Astrocyte (in vitro differentiated cells and primary cell): ENCODE measurements around the gene SDSL. TPM values are rescaled to one million over a fixed set of nuclear protein-coding genes. Genes with fewer than 3 reads are reported as not detected.
A peak's percentile ranks its signal among the peaks of the same experiment; 100 is the strongest.

Source experiments
- DNase-seq: peaks from one replicate; pipeline ENCODE4 v3.0.0-alpha.2; 2010; ENCODE audit warnings: low read depth
- FAIRE-seq: peaks from 2 replicates; lab custom pipeline; 2011; peaks lifted over from hg19 to GRCh38; lab: Jason Lieb, UNC
- H2AFZ ChIP-seq: 2 replicates; pipeline ENCODE4 v1.6.0; 2012; ENCODE audit warnings: low read depth, low read length, inconsistent platforms
- H3K27ac ChIP-seq: 2 replicates; pipeline ENCODE4 v1.5.1; 2011; ENCODE audit warnings: low read depth, low read length, inconsistent platforms
- H3K27me3 ChIP-seq: 2 replicates; pipeline ENCODE4 v1.6.0; 2011; ENCODE audit warnings: low read length, inconsistent platforms; ENCODE audit not compliant: insufficient read depth
- H3K36me3 ChIP-seq: 2 replicates; pipeline ENCODE4 v1.5.1; 2011; ENCODE audit warnings: low read length, inconsistent platforms; ENCODE audit not compliant: insufficient read depth
- H3K4me1 ChIP-seq: 2 replicates; pipeline ENCODE4 v1.5.1; 2011; ENCODE audit warnings: low read length, inconsistent platforms; ENCODE audit not compliant: insufficient read depth
- H3K4me2 ChIP-seq: 2 replicates; pipeline ENCODE4 v1.6.0; 2012; ENCODE audit warnings: low read length, inconsistent platforms
- H3K4me3 ChIP-seq: 2 replicates; pipeline ENCODE4 v1.5.1; 2011; ENCODE audit warnings: low read depth, mild to moderate bottlenecking, low read length, inconsistent platforms; ENCODE audit not compliant: insufficient read depth
- H3K79me2 ChIP-seq: 2 replicates; pipeline ENCODE4 v1.6.0; 2012; ENCODE audit warnings: mild to moderate bottlenecking, low read length, inconsistent platforms; ENCODE audit not compliant: insufficient read depth
- H3K9ac ChIP-seq: 2 replicates; pipeline ENCODE4 v1.6.0; 2012; ENCODE audit warnings: mild to moderate bottlenecking, low read length, inconsistent platforms
- H3K9me3 ChIP-seq: 2 replicates; pipeline ENCODE4 v1.5.1; 2012; ENCODE audit warnings: low read depth, mild to moderate bottlenecking, low read length, inconsistent platforms; ENCODE audit not compliant: insufficient read depth
- H4K20me1 ChIP-seq: 2 replicates; pipeline ENCODE4 v1.6.0; 2012; ENCODE audit warnings: low read length, inconsistent platforms; ENCODE audit not compliant: insufficient read depth
- H3K27ac Mint-ChIP-seq: one replicate; pipeline ENCODE4 v1.8.0; 2021; ENCODE audit warnings: mild to moderate bottlenecking, mixed read lengths; ENCODE audit not compliant: unreplicated experiment
- H3K27me3 Mint-ChIP-seq: one replicate; pipeline ENCODE4 v1.8.0; 2021; ENCODE audit warnings: low read depth, mixed read lengths; ENCODE audit not compliant: unreplicated experiment
- H3K36me3 Mint-ChIP-seq: one replicate; pipeline ENCODE4 v1.8.0; 2021; ENCODE audit warnings: low read depth, mixed read lengths; ENCODE audit not compliant: unreplicated experiment
- H3K4me1 Mint-ChIP-seq: one replicate; pipeline ENCODE4 v1.8.0; 2021; ENCODE audit warnings: low read depth, mixed read lengths; ENCODE audit not compliant: unreplicated experiment
- H3K4me3 Mint-ChIP-seq: one replicate; pipeline ENCODE4 v1.8.0; 2021; ENCODE audit warnings: mild to moderate bottlenecking, moderate library complexity, mixed read lengths; ENCODE audit not compliant: unreplicated experiment
- H3K9me3 Mint-ChIP-seq: one replicate; pipeline ENCODE4 v1.8.0; 2021; ENCODE audit warnings: mild to moderate bottlenecking, mixed read lengths; ENCODE audit not compliant: unreplicated experiment
- EZH2 ChIP-seq: IDR thresholded peaks from 2 replicates; pipeline ENCODE4 v1.6.1; 2012; ENCODE audit warnings: mild to moderate bottlenecking, low read length, inconsistent platforms; ENCODE audit not compliant: insufficient read depth
- total RNA-seq: library from RNA; stranded (reverse); gene quantifications from 2 replicates; pipeline ENCODE4 v1.2.1, GENCODE V29; 2021
- TF ChIP-seq, protein P1 (sequence below): IDR thresholded peaks from 2 replicates; pipeline ENCODE4 v1.5.1; 2011; ENCODE audit warnings: low read depth, mild to moderate bottlenecking, inconsistent platforms, low read length, moderate library complexity; ENCODE audit not compliant: insufficient read depth

The SDSL gene
- total RNA-seq, 1 donor from 2014 or later: 9.5 TPM

DNA sequence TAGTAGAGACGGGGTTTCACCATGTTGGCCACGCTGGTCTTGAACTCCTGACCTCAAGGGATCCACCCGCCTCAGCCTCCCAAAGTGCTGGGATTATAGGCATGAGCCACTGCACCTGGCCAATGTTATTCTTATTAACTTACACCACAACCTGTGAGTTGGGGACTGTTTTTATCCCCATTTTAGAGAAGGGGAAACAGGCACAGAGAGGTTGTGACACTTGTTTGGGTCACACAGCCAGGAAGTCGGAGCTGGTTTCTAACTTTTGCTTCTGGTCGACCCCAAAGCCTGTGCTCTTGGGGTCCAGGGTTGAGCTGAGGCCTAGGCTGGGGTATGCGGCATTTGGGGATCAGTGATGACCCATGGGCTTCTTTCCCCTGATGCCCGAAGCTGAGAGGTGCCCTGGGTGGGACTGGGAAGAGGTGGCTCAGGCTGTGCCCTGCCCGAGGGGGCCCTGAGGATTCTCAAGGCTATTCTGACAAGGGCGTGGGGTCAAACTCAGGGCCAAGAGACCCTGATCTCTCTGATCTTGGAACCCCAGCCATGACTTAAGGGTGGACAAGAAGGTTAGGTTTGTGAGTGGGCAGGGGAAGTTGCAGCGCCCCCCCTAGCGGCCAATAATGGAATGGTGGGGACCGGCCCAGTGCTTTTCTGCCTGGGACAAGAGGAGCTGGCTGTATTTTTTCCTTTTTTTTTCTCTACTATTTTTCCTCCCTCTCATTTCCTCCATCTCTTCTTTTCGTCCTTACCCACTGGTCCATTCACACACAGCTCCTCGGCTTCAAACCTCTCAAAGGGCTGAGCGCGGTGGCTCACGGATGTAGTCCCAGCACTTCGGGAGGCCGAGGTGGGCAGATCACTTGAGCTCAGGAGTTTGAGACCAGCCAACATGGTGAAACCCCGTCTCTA, 3.0 kb downstream of the SDSL start:
- peaks cover 4% of the 10 kb centered on the region for H3K4me1 Mint-ChIP-seq
- no peak for TF ChIP-seq EZH2
- TF ChIP-seq, protein P1, sequence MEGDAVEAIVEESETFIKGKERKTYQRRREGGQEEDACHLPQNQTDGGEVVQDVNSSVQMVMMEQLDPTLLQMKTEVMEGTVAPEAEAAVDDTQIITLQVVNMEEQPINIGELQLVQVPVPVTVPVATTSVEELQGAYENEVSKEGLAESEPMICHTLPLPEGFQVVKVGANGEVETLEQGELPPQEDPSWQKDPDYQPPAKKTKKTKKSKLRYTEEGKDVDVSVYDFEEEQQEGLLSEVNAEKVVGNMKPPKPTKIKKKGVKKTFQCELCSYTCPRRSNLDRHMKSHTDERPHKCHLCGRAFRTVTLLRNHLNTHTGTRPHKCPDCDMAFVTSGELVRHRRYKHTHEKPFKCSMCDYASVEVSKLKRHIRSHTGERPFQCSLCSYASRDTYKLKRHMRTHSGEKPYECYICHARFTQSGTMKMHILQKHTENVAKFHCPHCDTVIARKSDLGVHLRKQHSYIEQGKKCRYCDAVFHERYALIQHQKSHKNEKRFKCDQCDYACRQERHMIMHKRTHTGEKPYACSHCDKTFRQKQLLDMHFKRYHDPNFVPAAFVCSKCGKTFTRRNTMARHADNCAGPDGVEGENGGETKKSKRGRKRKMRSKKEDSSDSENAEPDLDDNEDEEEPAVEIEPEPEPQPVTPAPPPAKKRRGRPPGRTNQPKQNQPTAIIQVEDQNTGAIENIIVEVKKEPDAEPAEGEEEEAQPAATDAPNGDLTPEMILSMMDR: peak; percentile 86
- Histone ChIP-seq H3K27me3 (no peaks in the 10 kb centered on the region), H3K4me1 (peaks cover 10% of the 10 kb centered on the region), H3K27ac (no peak overlapping the region), H4K20me1 (no peaks in the 10 kb centered on the region), H3K79me2 (peaks cover 7% of the 10 kb centered on the region), H3K36me3 (no peaks in the 10 kb centered on the region), H3K4me3 (no peak overlapping the region), H3K9ac (no peak overlapping the region), H3K4me2 (no peak overlapping the region), H3K9me3 (no peaks in the 10 kb centered on the region), H2AFZ (no peak overlapping the region)
- H3K4me3 Mint-ChIP-seq: no peak overlapping the region
- peaks cover 21% of the 10 kb centered on the region for H3K27me3 Mint-ChIP-seq
- DNase-seq: no peak
- peaks cover 2% of the 10 kb centered on the region for H3K36me3 Mint-ChIP-seq
- FAIRE-seq: no peak
- H3K27ac Mint-ChIP-seq: no peak overlapping the region
- H3K9me3 Mint-ChIP-seq: no peaks in the 10 kb centered on the region

DNA sequence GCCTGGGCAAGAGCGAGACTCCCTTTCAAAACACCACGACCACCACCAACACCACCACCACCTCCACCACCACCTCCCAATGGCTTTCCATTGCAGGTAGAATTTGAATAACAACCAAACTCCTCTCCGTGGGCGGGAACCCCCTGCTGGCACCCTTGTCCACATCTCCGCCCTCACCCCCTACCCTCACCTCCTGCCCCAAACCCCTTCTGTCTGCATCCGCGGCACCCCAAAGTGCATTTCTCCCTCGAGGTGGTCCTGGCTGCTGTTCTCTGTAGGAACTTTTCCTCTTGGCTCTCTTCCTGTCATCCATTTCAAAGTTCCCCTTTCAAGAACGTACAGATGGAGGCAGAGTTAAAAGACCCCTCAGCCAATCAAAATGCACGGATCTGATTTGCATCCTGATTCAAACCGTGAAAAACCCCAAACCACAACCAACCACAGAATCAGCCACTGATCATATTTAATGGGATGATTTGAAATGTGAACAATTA, 3.8 kb downstream of the SDSL start:
- Mint-ChIP-seq H3K27ac (no peak overlapping the region), H3K9me3 (no peaks in the 10 kb centered on the region), H3K4me3 (no peak overlapping the region), H3K36me3 (peaks cover 5% of the 10 kb centered on the region), H3K4me1 (peaks cover 4% of the 10 kb centered on the region), H3K27me3 (peaks cover 27% of the 10 kb centered on the region)
- no peaks in the 10 kb centered on the region for H3K36me3 ChIP-seq
- H3K27me3 ChIP-seq: no peaks in the 10 kb centered on the region
- no peaks in the 10 kb centered on the region for H4K20me1 ChIP-seq
- H3K4me3 ChIP-seq: no peak overlapping the region
- no peak overlapping the region for H2AFZ ChIP-seq
- TF ChIP-seq EZH2: no peak
- TF ChIP-seq, protein P1: no peak
- H3K79me2 ChIP-seq: peaks cover 7% of the 10 kb centered on the region
- FAIRE-seq: no peak
- no peak overlapping the region for H3K27ac ChIP-seq
- H3K9ac ChIP-seq: no peak overlapping the region
- H3K4me1 ChIP-seq: peaks cover 10% of the 10 kb centered on the region
- H3K9me3 ChIP-seq: no peaks in the 10 kb centered on the region
- no peak overlapping the region for H3K4me2 ChIP-seq
- DNase-seq: no peak

- Mint-ChIP-seq H3K9me3 (no peaks in the 10 kb centered on the region), H3K4me1 (no peaks in the 10 kb centered on the region), H3K27me3 (peaks cover 31% of the 10 kb centered on the region), H3K27ac (no peak overlapping the region), H3K36me3 (peaks cover 5% of the 10 kb centered on the region), H3K4me3 (no peak overlapping the region)
- H3K36me3 ChIP-seq: no peaks in the 10 kb centered on the region
- no peaks in the 10 kb centered on the region for H3K27me3 ChIP-seq
- no peak for TF ChIP-seq EZH2
- TF ChIP-seq, protein P1: no peak
- no peak overlapping the region for H3K27ac ChIP-seq
- no peaks in the 10 kb centered on the region for H4K20me1 ChIP-seq
- no peak overlapping the region for H3K4me3 ChIP-seq
- FAIRE-seq: no peak
- peaks cover under 1% of the 10 kb centered on the region for H3K4me1 ChIP-seq
- no peak overlapping the region for H3K4me2 ChIP-seq
- H3K9ac ChIP-seq: no peak overlapping the region
- H3K9me3 ChIP-seq: no peaks in the 10 kb centered on the region
- DNase-seq: no peak
- peaks cover 4% of the 10 kb centered on the region for H3K79me2 ChIP-seq
- no peak overlapping the region for H2AFZ ChIP-seq
These were observed 5.7 kb downstream of the SDSL start for GRCh38 chr12:113427882-113428281.
